ENCODE results near the gene ST7.

The ST7 gene

DNA sequence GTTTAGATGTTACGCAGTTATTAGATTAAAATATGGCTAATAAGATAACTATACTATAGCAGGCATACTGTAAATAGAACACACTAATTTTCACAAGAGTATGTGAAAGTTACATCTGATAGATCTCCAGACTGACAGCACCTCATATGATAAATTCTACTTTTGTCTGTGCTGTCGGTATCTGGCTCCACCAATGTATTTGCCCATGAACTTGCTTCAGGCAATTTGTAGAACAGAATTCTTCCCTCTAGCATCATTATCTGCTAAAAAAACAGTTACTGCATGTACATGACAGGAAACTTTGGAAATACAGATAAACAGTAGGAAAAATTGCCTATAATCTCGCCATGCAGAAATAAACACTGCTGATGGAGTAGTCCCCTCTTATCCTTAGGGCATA is 231.8 kb downstream of the ST7 start:
- H3K4me3 ChIP-seq (ENCODE audit: low read length), result no peak overlapping the region
- TF ChIP-seq ZNF274 (IDR thresholded peaks at IDR 0.05; ENCODE audit: low read depth, low read length), result no peak

DNA sequence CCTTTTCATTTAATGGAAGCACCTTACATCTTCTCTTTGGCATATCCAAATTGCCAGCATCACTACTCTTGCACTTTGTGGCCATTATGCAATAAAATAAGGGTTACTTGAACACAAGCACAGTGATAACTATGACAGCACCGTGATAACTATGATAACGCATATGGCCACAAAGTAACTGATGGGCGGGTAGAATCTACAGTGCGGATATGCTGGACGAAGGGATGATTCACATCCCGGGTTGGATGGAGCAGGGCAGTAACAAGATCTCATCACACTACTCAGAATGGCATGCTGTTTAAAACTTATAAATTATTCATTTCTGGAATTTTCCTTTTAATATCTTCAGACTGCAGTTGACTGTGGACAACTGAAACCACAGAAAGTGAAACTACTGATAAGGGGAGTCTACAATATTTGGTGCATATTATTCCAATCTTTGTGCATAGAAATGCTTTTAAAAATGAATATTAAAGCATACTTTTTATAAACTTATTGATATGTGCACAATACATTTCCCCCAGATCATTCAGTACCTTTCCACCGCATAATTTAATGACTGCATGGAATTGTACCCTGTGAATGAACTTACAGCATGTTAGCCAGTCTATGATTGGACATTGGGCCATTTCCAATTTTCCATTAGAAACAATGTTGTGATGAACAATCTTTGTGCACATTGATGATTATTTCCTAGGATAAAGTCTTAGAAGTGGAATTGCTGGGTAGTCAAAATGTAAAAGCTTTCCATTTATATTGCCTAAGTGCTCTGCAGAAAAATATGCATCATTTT is 233.1 kb downstream of the ST7 start:
- no peak overlapping the region for H3K4me3 ChIP-seq (ENCODE audit: low read length)
- TF ChIP-seq ZNF274 (IDR thresholded peaks at IDR 0.05; ENCODE audit: low read depth, low read length), result no peak

GRCh38 chr7:117188376-117188775 is 235.1 kb downstream of the ST7 start:
- H3K4me3 ChIP-seq (ENCODE audit: low read length), result no peak overlapping the region
- no peak for TF ChIP-seq ZNF274 (IDR thresholded peaks at IDR 0.05; ENCODE audit: low read depth, low read length)

- H3K4me3 ChIP-seq (ENCODE audit: low read length), result no peak overlapping the region
Observed at GRCh38 chr7:117188949-117189592, 235.8 kb downstream of the ST7 start.

DNA sequence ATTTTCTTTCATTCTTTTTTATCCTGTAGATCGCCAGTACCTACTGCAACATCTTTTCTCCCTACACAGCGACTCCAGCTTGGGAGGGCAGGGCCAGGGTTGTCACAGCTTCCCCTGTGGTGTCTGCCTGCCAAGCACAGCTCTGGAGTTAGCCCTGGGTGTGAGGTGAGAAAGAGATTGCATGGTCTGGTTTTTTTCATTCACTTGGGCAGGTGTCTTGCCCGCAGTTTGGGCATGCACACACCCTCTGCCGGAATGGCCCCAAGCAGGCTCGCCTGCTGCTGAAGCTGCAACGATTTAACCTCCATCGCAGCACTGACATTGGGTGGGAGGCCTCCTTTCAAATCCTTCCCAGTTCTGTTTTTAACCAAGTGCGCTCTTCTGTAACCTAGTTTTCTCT is 236.8 kb downstream of the ST7 start:
- H3K4me3 ChIP-seq (ENCODE audit: low read length), result no peak overlapping the region
- TF ChIP-seq ZNF274 (IDR thresholded peaks at IDR 0.05; ENCODE audit: low read depth, low read length), result no peak

More at GRCh38 chr7:117188949-117189592, 235.8 kb downstream of the ST7 start:
- no peak for TF ChIP-seq ZNF274 (IDR thresholded peaks at IDR 0.05; ENCODE audit: low read depth, low read length)

DNA sequence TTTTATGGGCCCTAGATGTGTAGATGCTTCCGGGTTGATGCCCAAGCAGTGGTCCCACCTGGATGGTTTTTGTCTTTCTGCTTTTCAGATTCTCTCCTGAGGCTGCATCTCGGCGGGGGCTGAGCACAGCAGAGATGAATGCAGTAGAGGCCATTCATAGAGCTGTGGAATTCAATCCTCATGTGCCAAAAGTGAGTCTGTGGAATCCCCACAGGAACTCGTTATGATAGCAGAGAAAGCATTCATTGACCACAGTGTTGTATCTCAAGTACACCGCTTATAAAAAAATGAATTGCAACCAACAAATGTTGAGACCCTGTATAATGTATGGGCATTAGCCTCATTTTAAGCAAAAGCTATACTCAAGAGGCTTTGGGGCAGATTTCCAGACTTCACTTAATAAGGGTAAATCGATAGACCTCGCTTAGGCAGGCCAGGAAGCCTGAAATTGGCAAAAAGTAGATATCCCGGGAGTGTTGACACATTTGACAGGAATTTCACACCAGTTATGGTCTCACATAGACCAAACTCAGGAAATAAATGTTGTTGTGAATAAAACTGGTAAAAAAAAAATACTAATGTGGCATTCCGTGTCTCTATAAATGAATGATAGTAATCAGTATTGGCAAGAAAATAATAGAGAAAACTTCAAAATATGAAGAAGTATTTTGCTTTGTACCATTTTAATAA is 237.6 kb downstream of the ST7 start:
- TF ChIP-seq ZNF274 (IDR thresholded peaks at IDR 0.05; ENCODE audit: low read depth, low read length), result no peak
- H3K4me3 ChIP-seq (ENCODE audit: low read length), result no peak overlapping the region

- no peak for TF ChIP-seq ZNF274 (IDR thresholded peaks at IDR 0.05; ENCODE audit: low read depth, low read length)
- H3K4me3 ChIP-seq (ENCODE audit: low read length), result no peak overlapping the region
Observed at GRCh38 chr7:117192108-117192507, 238.8 kb downstream of the ST7 start.

GRCh38 chr7:117193564-117193963 is 240.3 kb downstream of the ST7 start:
- no peak overlapping the region for H3K4me3 ChIP-seq (ENCODE audit: low read length)
- no peak for TF ChIP-seq ZNF274 (IDR thresholded peaks at IDR 0.05; ENCODE audit: low read depth, low read length)

GRCh38 chr7:117194445-117194844 is 241.1 kb downstream of the ST7 start:
- no peak for TF ChIP-seq ZNF274 (IDR thresholded peaks at IDR 0.05; ENCODE audit: low read depth, low read length)
- H3K4me3 ChIP-seq (ENCODE audit: low read length), result no peak overlapping the region

DNA sequence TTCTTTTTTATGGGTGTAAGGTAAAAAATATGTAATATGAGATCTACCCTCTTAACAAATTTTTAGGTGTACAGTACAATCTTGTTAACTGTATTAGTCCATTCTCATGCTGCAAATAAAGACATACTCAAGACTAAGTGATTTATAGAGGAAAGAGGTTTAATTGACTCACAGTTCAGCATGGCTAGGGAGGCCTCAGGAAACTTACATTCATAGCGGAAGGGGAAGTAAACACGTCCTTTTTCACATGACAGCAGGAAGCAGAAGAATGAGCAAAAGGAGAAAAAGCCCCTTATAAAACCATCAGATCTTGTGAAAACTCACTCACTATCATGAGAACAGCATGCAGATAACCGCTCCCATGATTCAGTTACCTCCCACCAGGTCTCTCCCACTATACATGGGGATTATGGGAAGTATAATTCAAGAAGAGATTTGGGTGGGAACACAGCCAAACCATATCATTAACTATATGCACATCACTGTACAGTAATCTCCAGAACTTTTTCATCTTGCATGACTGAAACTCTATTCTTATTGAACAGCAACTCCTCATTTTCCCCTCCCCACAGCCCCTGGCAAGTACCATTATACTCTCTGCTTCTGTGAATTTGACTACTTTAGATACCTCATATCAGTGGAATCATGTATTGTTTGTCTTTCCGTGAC is 242.2 kb downstream of the ST7 start:
- H3K4me3 ChIP-seq (ENCODE audit: low read length), result no peak overlapping the region
- no peak for TF ChIP-seq ZNF274 (IDR thresholded peaks at IDR 0.05; ENCODE audit: low read depth, low read length)

GRCh38 chr7:117200132-117200531 is 246.8 kb downstream of the ST7 start:
- no peak overlapping the region for H3K4me3 ChIP-seq (ENCODE audit: low read length)

DNA sequence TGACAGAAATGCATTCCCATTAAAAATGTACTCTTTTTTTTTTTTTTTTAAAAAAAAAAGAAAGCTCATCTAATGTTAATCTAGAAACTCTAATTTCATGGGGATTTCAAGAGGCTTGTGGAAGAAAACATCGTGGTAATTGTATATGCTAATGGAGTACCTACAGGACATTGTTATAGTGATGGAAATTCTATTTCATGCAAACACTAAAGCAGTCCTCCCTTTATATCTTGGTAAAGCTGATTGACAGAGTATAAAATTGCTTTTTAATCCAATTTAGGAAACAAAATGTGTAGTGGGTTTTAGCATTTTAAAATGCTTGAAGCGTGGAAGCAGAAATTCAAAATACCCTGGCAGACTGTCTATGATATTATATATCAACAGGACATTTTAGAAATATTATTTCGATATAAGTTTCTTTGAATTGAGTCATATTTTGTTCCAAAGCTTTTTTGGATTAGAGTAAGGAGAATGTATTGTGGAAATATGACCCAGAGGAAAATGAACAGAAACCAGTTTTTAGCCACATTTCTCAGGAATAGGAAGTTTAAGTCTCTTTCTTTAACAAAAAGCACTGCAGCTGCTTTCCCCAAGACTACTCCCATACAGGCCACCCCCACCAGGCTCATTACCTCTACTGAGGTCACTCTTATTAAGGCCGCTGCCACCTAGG is 247.6 kb downstream of the ST7 start:
- TF ChIP-seq ZNF274 (IDR thresholded peaks at IDR 0.05; ENCODE audit: low read depth, low read length), result no peak
- H3K4me3 ChIP-seq (ENCODE audit: low read length), result no peak overlapping the region

More at GRCh38 chr7:117200132-117200531, 246.8 kb downstream of the ST7 start:
- no peak for TF ChIP-seq ZNF274 (IDR thresholded peaks at IDR 0.05; ENCODE audit: low read depth, low read length)

DNA sequence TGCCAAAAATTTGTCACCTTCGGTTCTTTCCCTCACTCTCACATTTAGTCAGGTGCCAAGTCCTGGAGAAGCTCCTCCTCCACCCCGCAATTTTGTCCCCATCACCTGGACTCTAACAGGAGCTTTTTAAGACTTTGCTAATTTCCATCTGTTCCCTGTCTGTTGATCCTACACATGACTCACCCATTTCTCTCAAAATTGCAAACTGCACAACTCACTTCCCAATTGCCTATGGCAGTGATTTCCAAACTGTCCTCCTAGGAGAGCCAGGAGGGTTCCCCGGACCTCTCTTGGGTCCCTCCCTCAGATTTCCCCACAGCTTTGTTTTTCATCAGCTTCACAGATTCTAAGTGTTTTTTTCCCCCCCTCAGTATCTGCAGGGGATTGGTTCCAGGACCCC is 249.2 kb downstream of the ST7 start:
- H3K4me3 ChIP-seq (ENCODE audit: low read length), result no peak overlapping the region
- TF ChIP-seq ZNF274 (IDR thresholded peaks at IDR 0.05; ENCODE audit: low read depth, low read length), result no peak

DNA sequence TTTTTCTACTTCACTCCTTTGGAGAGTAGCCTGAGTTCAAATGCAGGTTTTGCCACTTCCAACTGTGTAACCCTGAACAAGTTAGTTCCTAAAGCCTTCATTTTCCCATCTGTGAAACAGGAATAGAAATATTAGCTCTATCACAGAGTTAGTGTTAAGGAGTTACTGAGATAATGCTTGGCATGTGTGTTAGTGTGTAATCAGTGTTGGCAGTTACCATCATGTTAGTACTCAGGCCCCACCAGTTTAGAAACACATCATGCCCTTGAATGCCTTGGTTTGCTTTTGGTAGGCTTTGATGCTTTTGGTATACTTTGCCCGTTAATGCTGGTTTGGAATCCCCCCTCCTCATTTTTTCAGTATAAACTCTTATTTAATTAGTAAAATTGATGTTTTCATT is 249.9 kb downstream of the ST7 start:
- no peak for TF ChIP-seq ZNF274 (IDR thresholded peaks at IDR 0.05; ENCODE audit: low read depth, low read length)
- no peak overlapping the region for H3K4me3 ChIP-seq (ENCODE audit: low read length)
